ENCODE data around the gene STX10. TPM values are rescaled to one million over a fixed set of nuclear protein-coding genes. Genes with fewer than 3 reads are reported as not detected.

The STX10 gene
- total RNA-seq, 1 experiment from 2014 or later = 179 TPM

DNA sequence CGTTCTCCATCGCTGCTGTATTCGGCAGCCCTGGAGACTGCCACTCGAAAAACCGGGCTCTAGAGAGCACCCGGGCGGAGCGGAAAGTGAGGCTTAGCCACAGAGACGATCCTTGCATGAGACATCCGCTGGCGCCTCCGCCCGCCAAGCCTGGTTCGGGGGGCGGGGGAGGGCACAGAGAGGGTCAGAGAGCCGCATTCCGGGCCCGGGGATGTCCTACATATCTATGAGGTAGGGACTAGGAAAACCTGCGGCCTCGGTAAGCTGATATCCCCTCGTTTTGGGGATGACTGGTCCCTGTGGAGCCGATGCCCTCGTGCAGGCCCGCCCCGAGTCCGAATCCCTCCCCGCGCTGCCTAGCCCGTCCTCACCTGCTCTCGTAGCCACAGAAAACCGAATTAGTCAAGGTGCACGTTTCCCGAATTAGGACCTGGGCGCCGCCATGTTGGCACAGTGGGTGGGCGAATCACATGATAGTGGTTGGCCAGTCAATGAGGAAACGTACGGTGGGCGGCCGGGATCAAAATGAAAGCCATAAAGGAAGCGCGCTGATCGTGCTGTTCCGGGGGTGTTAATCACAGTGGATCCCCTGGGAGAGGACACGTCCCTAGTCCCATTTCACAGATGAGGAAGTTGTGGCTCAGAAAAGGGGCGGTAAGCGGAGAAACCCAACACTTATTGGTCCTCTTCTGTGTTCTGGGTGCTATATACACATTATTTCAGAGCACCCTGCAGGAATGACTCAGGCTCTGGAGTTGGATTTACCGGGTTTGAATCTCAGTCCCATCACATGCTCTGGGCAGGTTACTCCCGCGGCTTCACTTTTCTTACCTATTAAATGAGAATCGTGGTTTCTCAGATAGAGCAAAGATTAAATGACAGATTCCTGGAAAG is 33.6 kb downstream of the STX10 start, which contains the start of gene TRMT1:
Gene TRMT1, minus strand, starts transcription at position 459 of the 894 bp plus-strand sequence. Its CDS starts 341 bp downstream, at position 118.
- DNase-seq (peak; percentile 97), ATAC-seq (peak; percentile 52)
- POLR2A ChIA-PET (ENCODE audit: unreplicated experiment) = no interaction called here
- intact Hi-C loops (cut with micrococcal nuclease) = loop anchor here (1.0 kb wide), 1 partner anchor 34 kb away; the partner anchor contains the start of genes IER2 and STX10
- Histone ChIP-seq H4K20me1 (ENCODE audit: low read length) (peaks cover 26% of the 10 kb centered on the region), H3K4me1 (ENCODE audit: insufficient read depth, low read length) (peaks cover 38% of the 10 kb centered on the region), H3K9ac (ENCODE audit: low read length) (peak within 1 kb of the TSS; percentile 94), H3K79me2 (ENCODE audit: low read length) (peaks cover 67% of the 10 kb centered on the region), H2AFZ (ENCODE audit: low read length) (peak within 1 kb of the TSS; percentile 82), H3K9me2 (replicated peaks; ENCODE audit: low read length) (no peaks in the 10 kb centered on the region), H3K4me2 (ENCODE audit: low read length) (peak within 1 kb of the TSS; percentile 96), H3K27ac (ENCODE audit: low read length) (peak within 1 kb of the TSS; percentile 81), H3K36me3 (ENCODE audit: low read depth, low read length) (peaks cover 20% of the 10 kb centered on the region; the same call in 1 of the 2 replicates), H3K9me3 (ENCODE audit: low read length) (no peaks in the 10 kb centered on the region), H3K4me3 (ENCODE audit: low read length) (peak within 1 kb of the TSS; percentile 91), H3F3A (ENCODE audit: low read length, unreplicated experiment) (peaks cover 4% of the 10 kb centered on the region), H3K27me3 (ENCODE audit: low read length) (no peaks in the 10 kb centered on the region)
- TF ChIP-seq EZH2 (IDR thresholded peaks at IDR 0.05; ENCODE audit: low read length, unreplicated experiment) (no peak), CTCF (conservative IDR thresholded peaks at IDR 0.05; ENCODE audit: low read depth, low read length) (no peak), EZH2phosphoT487 (IDR thresholded peaks at IDR 0.05; ENCODE audit: borderline replicate concordance, low read length) (no peak)
- CTCF ChIA-PET = interaction anchor here (0.6 to 0.7 kb wide), 2 partner anchors 134 to 154 kb away, joined by 4 to 6 read pairs; no protein-coding TSS in a partner anchor
- TSS peak; percentile 83 for BruUV-seq (replicated peaks)

DNA sequence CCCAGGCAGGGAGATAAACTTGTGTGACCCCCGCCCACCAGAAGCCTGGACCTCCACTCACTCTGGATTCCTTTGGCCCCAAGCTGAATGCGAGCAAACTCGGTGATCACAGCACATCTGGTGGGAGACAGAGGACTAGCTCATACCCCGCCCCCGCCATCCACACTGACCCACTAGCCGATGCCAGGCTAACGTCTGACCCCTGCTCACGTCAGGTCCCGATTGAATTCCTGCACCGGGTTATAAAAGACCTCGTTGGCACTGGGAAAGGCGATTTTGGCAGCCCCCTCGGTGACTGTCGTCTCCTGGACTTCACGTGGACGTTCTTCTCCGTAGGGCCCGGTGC is 34.3 kb downstream of the STX10 start:
- intact Hi-C loops (cut with micrococcal nuclease) = no loop called here
- peak overlapping the region; percentile 81 for H3K27ac ChIP-seq (ENCODE audit: low read length)
- no peaks in the 10 kb centered on the region for H3K27me3 ChIP-seq (ENCODE audit: low read length)
- peaks cover 61% of the 10 kb centered on the region for H3K79me2 ChIP-seq (ENCODE audit: low read length)
- ChIA-PET CTCF (no interaction called here), POLR2A (ENCODE audit: unreplicated experiment) (no interaction called here)
- TF ChIP-seq CTCF (conservative IDR thresholded peaks at IDR 0.05; ENCODE audit: low read depth, low read length) (no peak), EZH2phosphoT487 (IDR thresholded peaks at IDR 0.05; ENCODE audit: borderline replicate concordance, low read length) (no peak), EZH2 (IDR thresholded peaks at IDR 0.05; ENCODE audit: low read length, unreplicated experiment) (no peak)
- peaks cover 15% of the 10 kb centered on the region; the same call in 1 of the 2 replicates for H3K36me3 ChIP-seq (ENCODE audit: low read depth, low read length)
- DNase-seq = no peak
- no peaks in the 10 kb centered on the region for H3K9me2 ChIP-seq (replicated peaks; ENCODE audit: low read length)
- peak overlapping the region; percentile 91 for H3K4me3 ChIP-seq (ENCODE audit: low read length)
- H3K9me3 ChIP-seq (ENCODE audit: low read length) = no peaks in the 10 kb centered on the region
- peak overlapping the region; percentile 96 for H3K4me2 ChIP-seq (ENCODE audit: low read length)
- H2AFZ ChIP-seq (ENCODE audit: low read length) = peak overlapping the region; percentile 82
- no TSS peak for BruUV-seq (replicated peaks)
- peaks cover 20% of the 10 kb centered on the region for H4K20me1 ChIP-seq (ENCODE audit: low read length)
- H3K9ac ChIP-seq (ENCODE audit: low read length) = peak overlapping the region; percentile 94
- ATAC-seq = no peak; the same call in 1 of the 2 replicates
- peaks cover 33% of the 10 kb centered on the region for H3K4me1 ChIP-seq (ENCODE audit: insufficient read depth, low read length)
- H3F3A ChIP-seq (ENCODE audit: low read length, unreplicated experiment) = peaks cover 4% of the 10 kb centered on the region

GRCh38 chr19:13112555-13112954 is 37.6 kb downstream of the STX10 start:
- intact Hi-C loops (cut with micrococcal nuclease) = no loop called here
- DNase-seq (no peak), ATAC-seq (no peak)
- H3K27me3 ChIP-seq (ENCODE audit: low read length) = no peaks in the 10 kb centered on the region
- no peak overlapping the region for H2AFZ ChIP-seq (ENCODE audit: low read length)
- no peak overlapping the region for H3K9ac ChIP-seq (ENCODE audit: low read length)
- ChIA-PET POLR2A (ENCODE audit: unreplicated experiment) (no interaction called here), CTCF (no interaction called here)
- no peaks in the 10 kb centered on the region for H3K9me2 ChIP-seq (replicated peaks; ENCODE audit: low read length)
- H3K4me3 ChIP-seq (ENCODE audit: low read length) = no peak overlapping the region
- peaks cover 31% of the 10 kb centered on the region for H3K79me2 ChIP-seq (ENCODE audit: low read length)
- BruUV-seq (replicated peaks) = no TSS peak
- H3K4me2 ChIP-seq (ENCODE audit: low read length) = no peak overlapping the region
- H3K4me1 ChIP-seq (ENCODE audit: insufficient read depth, low read length) = peaks cover 11% of the 10 kb centered on the region
- H3F3A ChIP-seq (ENCODE audit: low read length, unreplicated experiment) = peaks cover 4% of the 10 kb centered on the region
- no peaks in the 10 kb centered on the region for H3K9me3 ChIP-seq (ENCODE audit: low read length)
- peaks cover 23% of the 10 kb centered on the region; the same call in 1 of the 2 replicates for H3K36me3 ChIP-seq (ENCODE audit: low read depth, low read length)
- H3K27ac ChIP-seq (ENCODE audit: low read length) = no peak overlapping the region
- H4K20me1 ChIP-seq (ENCODE audit: low read length) = no peaks in the 10 kb centered on the region
- TF ChIP-seq EZH2 (IDR thresholded peaks at IDR 0.05; ENCODE audit: low read length, unreplicated experiment) (no peak), CTCF (conservative IDR thresholded peaks at IDR 0.05; ENCODE audit: low read depth, low read length) (no peak), EZH2phosphoT487 (IDR thresholded peaks at IDR 0.05; ENCODE audit: borderline replicate concordance, low read length) (no peak)
